HuH-7.5 (cell line): Measurements from ENCODE around the gene TINAGL1.

Experiments used
- DNase-seq: peaks from one replicate; pipeline ENCODE4 v3.0.0; 2011; ENCODE audit warnings: low spot score

Gene TINAGL1

DNA sequence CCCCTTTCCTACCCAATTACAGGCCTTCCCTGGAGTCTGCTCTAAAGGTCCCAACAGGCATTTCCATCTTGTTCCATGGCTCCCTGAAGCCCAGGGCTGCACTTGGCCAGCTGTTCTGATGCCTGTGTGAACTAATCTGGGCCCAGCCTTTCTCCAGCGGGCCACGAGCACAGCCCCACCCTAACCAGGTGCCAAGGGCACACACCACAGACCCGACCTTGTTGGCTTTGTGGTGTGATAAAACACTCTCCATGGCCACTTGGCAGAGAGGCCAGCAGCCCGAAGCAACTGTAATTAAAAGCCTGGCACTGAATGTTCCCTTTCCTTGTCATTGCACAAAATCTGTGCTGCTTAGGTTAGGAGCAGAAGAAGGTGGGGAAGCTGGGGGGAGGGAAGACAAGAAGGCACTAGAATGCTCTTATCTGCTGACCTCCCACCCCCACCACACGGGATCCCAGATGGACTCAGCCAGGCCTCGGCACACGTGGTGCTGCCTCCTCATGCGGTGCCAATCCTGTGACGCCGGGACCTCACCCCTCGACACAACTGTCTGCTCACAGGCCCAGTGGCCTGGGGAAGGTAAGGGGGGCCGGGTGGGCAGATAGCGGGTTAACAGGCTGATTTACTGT is 51.1 kb downstream of the TINAGL1 start:
- DNase-seq: no peak

DNA sequence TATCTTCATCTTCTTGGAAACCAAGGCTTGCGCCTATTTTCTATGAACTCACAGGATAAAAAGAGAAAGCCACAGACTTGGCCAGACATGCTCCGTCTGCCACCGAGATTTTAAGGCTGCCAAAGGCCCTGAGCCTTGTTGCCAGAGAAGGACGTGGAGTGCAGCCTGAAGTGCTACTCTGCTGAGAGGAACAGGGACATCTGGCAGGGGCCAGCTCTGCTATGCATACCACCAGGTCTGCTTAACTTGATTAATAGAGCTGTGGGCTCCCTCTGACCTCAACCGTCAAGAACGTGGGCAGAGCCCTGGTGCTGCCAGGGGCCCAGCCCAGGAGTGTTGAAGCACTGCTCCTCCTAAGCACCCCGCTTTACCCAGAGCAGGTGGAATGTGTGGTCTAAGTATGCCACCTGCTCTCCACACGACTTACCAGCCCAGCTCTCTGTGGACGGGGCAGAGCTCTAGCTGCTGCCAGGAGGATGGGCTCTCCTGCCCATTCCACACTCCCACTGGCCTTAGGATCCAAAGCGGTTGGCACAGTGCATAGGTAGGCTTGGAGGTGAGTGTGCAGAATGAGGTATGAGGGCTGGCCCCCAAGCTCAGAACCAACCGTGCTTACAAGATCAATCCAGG is 51.7 kb downstream of the TINAGL1 start:
- DNase-seq: no peak

GRCh38 chr1:31628931-31629556 is 52.7 kb downstream of the TINAGL1 start:
- no peak for DNase-seq

- DNase-seq: no peak
These were observed 56.3 kb downstream of the TINAGL1 start for GRCh38 chr1:31632649-31633048.

GRCh38 chr1:31633117-31633516 is 56.8 kb downstream of the TINAGL1 start:
- no peak for DNase-seq
